ENCODE data around the gene ADAM12. TPM values are rescaled to one million over a fixed set of nuclear protein-coding genes. Genes with fewer than 3 reads are reported as not detected.

ADAM12 gene
- total RNA-seq, 1 experiment from 2014 or later = not detected

GRCh38 chr10:126016156-126016805, 372.0 kb downstream of the ADAM12 start:
- ChIA-PET RAD21 (ENCODE audit: low non-redundant PET in 1 of 2, low total read pairs in 2 of 2, uncharacterized antibody in 2 of 2, unreplicated experiment in 2 of 2) (no interaction called here), POLR2A (no interaction called here), CTCF (no interaction called here)
- H3K36me3 ChIP-seq (ENCODE audit: control insufficient read depth in 1 of 2, insufficient read depth in 2 of 2, low read length in 2 of 2) = no peaks in the 10 kb centered on the region
- H3K9ac ChIP-seq (ENCODE audit: low read length) = no peak overlapping the region
- H3K27ac ChIP-seq (ENCODE audit: low read depth, low read length) = no peak overlapping the region
- H3K4me2 ChIP-seq (ENCODE audit: low read length) = no peak overlapping the region
- H3K9me2 ChIP-seq (ENCODE audit: insufficient read depth) = no peaks in the 10 kb centered on the region
- H2AFZ ChIP-seq (ENCODE audit: low read depth, low read length, poor library complexity, severe bottlenecking) = no peak overlapping the region
- H3K4me1 ChIP-seq (ENCODE audit: control insufficient read depth in 1 of 2, insufficient read depth in 2 of 2, low read length in 2 of 2) = peaks cover 0 to 5% of the 10 kb centered on the region in 2 experiments; a peak in 1 of 4 replicates
- ATAC-seq (no peak), DNase-seq (ENCODE audit: low read depth, low spot score) (no peak)
- no TSS peak for BruUV-seq (replicated peaks)
- no peaks in the 10 kb centered on the region for H3K27me3 ChIP-seq (ENCODE audit: insufficient read depth, low read length)
- H3K9me3 ChIP-seq (ENCODE audit: control insufficient read depth in 1 of 2, insufficient read depth in 1 of 2, low read depth in 1 of 2, low read length in 2 of 2) = no peaks in the 10 kb centered on the region
- no peak overlapping the region for H3K4me3 ChIP-seq (replicated peaks in 1 of 2; ENCODE audit: low read depth in 1 of 2, low read length in 2 of 2)
- H4K20me1 ChIP-seq (ENCODE audit: insufficient read depth) = no peaks in the 10 kb centered on the region
- TF ChIP-seq SIN3A (IDR thresholded peaks at IDR 0.05; ENCODE audit: low read depth) (no peak), POLR2AphosphoS5 (IDR thresholded peaks at IDR 0.05; ENCODE audit: low read depth, low read length) (no peak), ZNF274 (IDR thresholded peaks at IDR 0.05; ENCODE audit: low read depth, low read length) (no peak), POLR2A (IDR thresholded peaks at IDR 0.05; ENCODE audit: borderline replicate concordance, extremely low read depth, insufficient read depth, insufficient read length) (no peak), EZH2phosphoT487 (IDR thresholded peaks at IDR 0.05; ENCODE audit: borderline replicate concordance) (no peak), JUND (IDR thresholded peaks at IDR 0.05) (no peak), CEBPB (IDR thresholded peaks at IDR 0.05; ENCODE audit: low read depth) (no peak), ZFX (IDR thresholded peaks at IDR 0.05) (no peak), TCF7L2 (IDR thresholded peaks at IDR 0.05; ENCODE audit: borderline replicate concordance, extremely low read depth, insufficient read depth, insufficient read length) (no peak), YY1 (IDR thresholded peaks at IDR 0.05; ENCODE audit: extremely low read depth, insufficient replicate concordance, low read depth, low read length) (no peak), SRF (IDR thresholded peaks at IDR 0.05; ENCODE audit: low read depth) (no peak)
- TF ChIP-seq, protein P1, sequence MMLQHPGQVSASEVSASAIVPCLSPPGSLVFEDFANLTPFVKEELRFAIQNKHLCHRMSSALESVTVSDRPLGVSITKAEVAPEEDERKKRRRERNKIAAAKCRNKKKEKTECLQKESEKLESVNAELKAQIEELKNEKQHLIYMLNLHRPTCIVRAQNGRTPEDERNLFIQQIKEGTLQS (IDR thresholded peaks at IDR 0.05) = no peak
- TF ChIP-seq, protein P2, sequence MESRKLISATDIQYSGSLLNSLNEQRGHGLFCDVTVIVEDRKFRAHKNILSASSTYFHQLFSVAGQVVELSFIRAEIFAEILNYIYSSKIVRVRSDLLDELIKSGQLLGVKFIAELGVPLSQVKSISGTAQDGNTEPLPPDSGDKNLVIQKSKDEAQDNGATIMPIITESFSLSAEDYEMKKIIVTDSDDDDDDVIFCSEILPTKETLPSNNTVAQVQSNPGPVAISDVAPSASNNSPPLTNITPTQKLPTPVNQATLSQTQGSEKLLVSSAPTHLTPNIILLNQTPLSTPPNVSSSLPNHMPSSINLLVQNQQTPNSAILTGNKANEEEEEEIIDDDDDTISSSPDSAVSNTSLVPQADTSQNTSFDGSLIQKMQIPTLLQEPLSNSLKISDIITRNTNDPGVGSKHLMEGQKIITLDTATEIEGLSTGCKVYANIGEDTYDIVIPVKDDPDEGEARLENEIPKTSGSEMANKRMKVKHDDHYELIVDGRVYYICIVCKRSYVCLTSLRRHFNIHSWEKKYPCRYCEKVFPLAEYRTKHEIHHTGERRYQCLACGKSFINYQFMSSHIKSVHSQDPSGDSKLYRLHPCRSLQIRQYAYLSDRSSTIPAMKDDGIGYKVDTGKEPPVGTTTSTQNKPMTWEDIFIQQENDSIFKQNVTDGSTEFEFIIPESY (IDR thresholded peaks at IDR 0.05; ENCODE audit: extremely low read depth, insufficient replicate concordance, low read length) = no peak
- TF ChIP-seq, protein P3, sequence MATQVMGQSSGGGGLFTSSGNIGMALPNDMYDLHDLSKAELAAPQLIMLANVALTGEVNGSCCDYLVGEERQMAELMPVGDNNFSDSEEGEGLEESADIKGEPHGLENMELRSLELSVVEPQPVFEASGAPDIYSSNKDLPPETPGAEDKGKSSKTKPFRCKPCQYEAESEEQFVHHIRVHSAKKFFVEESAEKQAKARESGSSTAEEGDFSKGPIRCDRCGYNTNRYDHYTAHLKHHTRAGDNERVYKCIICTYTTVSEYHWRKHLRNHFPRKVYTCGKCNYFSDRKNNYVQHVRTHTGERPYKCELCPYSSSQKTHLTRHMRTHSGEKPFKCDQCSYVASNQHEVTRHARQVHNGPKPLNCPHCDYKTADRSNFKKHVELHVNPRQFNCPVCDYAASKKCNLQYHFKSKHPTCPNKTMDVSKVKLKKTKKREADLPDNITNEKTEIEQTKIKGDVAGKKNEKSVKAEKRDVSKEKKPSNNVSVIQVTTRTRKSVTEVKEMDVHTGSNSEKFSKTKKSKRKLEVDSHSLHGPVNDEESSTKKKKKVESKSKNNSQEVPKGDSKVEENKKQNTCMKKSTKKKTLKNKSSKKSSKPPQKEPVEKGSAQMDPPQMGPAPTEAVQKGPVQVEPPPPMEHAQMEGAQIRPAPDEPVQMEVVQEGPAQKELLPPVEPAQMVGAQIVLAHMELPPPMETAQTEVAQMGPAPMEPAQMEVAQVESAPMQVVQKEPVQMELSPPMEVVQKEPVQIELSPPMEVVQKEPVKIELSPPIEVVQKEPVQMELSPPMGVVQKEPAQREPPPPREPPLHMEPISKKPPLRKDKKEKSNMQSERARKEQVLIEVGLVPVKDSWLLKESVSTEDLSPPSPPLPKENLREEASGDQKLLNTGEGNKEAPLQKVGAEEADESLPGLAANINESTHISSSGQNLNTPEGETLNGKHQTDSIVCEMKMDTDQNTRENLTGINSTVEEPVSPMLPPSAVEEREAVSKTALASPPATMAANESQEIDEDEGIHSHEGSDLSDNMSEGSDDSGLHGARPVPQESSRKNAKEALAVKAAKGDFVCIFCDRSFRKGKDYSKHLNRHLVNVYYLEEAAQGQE (IDR thresholded peaks at IDR 0.05; ENCODE audit: low read depth) = no peak
- intact Hi-C loops (cut with micrococcal nuclease) = no loop called here
- H3K79me2 ChIP-seq (ENCODE audit: insufficient read depth, low read length) = no peaks in the 10 kb centered on the region
